GM12891 (cell line): Measurements from ENCODE around the gene TANGO6.

ENCODE experiments used
- POLR2AphosphoS5 ChIP-seq: IDR thresholded peaks from 2 replicates; pipeline ENCODE4 v1.6.1; 2011; ENCODE audit warnings: low read depth, low read length, control low read depth
- TAF1 ChIP-seq: IDR thresholded peaks from 2 replicates; pipeline ENCODE4 v1.6.1; 2011; ENCODE audit warnings: low read depth, low read length, control low read depth

DNA sequence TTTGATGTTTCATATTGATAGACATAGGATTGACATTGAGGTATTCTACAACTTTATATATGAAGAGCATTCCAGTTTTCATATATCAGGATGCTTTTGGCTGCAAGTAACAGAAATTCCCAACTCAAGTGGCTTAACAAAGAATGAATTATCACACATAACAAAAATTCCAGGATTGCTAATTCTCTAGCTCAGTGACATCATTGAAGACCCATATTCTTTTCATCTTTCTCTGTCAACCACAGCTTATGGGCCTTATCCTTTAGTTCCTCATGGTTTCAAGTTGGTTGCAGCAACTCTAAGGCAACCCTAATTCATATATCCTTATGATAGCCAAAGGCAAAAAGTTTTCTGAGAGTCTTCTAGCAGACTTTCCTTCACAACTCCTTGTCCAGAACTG, 170.7 kb downstream of the TANGO6 start:
- TF ChIP-seq POLR2AphosphoS5 (no peak), TAF1 (no peak)
